ACHN (cell line): ENCODE data around the gene GRM8.
"Not testable (repeated sequence)": the region's sequence is repeated elsewhere in the genome, so short reads cannot be mapped to it uniquely, and the experiment has no call there.

Experiments
- DNase-seq: peaks from one replicate; pipeline ENCODE4 v3.0.0-alpha.2; 2015
- in situ Hi-C: cut with HindIII; loops from 2 replicates; pipeline ENCODE4 v1.10.0; 2017; ENCODE audit warnings: low sequenced_read_pairs, low pct_ligation_motif_present, low pct_unique_long_range_greater_than_20kb

Gene GRM8

DNA sequence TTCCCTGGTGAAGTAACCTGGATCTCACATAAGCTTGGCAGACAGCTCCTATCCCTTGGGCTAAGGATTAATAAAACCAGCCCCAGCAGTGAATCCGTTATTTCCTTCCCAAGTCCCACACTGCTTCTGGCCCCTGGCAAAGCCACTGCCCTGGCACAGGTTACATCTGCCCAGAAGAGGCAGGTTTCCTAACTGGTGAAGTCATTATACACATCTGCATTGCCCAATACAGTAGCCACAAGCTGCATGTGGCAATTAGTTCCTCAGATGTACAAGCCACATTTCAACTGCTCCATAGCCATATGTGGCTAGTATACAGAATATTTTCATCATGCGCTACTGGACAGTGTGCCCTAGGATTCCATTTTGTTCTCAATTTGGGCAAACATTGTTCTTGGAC lies 273.0 kb downstream of the GRM8 start:
- in situ Hi-C loops, result no loop called here

DNA sequence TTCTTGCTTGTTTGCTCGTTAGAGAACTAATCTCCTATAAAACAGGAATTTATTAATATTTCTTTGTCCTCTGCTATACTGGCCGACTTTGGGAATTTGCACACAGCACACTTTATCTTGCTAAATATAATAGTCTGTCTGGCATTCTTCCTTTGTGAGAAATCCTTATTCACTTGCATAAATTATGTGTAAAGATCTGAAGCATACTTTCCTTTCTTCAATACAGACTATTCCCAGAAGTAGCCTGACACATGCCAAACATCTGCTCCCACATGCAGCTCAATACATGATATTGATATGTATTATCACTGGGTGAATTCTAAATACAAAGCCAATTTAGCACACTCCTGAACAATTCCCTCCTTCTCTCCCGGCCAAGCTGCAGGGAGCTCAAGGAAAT lies 273.9 kb downstream of the GRM8 start:
- in situ Hi-C loops, result no loop called here
- no peak for DNase-seq

More for the DNA sequence above, 273.0 kb downstream of the GRM8 start:
- no peak for DNase-seq

DNA sequence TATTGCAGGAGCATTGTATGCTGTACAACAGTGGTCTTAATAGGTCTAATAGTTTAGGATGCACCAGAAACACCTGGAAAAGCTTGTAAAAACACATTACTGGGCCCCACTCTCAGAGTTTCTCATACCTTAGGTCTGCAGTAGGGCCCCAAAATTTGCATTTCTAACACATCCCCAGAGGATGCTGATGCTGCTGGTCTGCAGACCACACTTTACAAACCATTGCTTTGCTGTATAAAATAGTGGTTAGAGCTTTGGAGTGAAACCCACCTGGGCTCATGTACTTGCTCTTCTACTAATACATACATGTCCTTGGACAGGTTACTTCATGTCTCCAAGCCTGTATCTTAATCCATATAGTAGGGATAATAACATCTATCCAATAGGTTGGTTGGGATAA lies 279.7 kb downstream of the GRM8 start:
- in situ Hi-C loops, result no loop called here
- no peak for DNase-seq

DNA sequence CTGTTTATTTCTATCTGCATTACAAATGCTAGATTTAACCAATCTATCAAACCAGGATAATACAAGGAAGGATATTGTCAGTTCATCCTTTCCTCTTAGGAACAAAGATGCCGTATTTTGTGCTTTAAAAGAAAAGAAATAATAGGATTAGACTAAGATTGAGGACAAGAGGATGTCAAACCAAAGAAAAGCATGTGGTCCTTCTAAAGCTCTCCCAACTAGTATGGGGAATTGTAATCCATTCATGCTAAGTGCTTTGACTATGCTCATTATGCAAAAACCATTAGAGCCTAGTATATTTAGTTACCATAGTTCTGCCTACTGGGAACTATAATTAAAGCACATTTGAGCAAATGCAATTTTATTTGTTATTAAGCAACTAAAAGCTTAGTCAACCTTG lies 280.2 kb downstream of the GRM8 start:
- no peak for DNase-seq
- in situ Hi-C loops, result no loop called here

DNA sequence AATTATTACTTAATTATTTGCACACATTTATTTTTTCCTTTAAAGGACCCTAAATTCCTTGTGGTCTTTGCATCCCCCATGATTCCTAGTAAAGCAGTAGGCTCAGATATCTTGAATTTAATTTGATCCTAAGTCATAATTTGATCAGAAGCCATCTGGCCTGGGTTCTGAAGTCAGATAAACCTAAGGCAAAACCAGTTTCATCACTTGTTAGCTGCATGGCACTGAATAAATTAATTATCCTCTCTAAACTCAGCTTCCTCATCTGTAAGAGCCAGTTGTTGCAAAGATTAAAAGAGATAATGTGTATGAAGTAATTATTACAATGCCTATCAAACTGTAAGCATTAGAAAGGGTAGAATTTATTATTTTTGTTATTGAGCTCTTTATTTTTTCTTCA lies 293.1 kb downstream of the GRM8 start:
- no peak for DNase-seq
- in situ Hi-C loops, result no loop called here

DNA sequence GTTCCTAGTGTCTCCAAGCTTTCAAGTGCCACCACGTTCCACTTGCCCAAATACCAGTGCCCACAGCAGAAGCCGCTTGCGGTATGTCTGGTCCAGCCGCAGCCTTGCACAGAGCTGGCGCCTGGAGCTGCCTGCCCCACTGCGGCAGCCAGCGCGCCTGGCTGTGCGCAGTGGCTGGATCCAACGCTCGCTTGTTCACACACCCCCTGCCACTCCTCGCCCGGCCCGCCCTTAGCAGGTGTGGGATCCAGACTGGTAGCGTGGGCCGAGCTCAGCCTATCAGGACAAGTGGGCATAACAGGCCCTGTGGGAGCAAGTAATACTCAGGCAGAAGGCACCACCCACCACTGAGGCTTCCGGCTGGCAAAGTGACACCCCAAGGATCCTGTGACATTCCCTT lies 294.4 kb downstream of the GRM8 start:
- in situ Hi-C loops, result no loop called here
- no peak for DNase-seq

DNA sequence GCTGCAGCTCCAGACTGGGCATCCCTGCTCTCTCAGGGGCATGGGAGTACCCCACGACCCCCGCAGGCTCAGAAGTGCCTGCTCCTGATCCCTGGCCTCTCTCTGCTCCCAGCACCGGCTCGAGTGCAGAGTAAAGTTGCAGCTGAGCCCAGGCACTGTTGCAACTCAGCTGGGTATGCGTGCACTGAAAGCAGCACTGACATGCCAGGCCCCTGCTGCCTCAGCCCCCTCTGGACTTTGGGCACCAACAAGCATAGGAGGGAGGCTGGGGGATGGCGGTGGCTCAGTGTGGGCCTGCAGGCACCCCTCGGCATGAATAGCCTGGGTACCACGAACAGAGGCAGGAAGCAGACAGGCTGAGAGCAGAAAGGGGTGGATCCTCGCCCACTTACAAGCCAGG lies 295.3 kb downstream of the GRM8 start:
- no peak for DNase-seq
- in situ Hi-C loops, result no loop called here

DNA sequence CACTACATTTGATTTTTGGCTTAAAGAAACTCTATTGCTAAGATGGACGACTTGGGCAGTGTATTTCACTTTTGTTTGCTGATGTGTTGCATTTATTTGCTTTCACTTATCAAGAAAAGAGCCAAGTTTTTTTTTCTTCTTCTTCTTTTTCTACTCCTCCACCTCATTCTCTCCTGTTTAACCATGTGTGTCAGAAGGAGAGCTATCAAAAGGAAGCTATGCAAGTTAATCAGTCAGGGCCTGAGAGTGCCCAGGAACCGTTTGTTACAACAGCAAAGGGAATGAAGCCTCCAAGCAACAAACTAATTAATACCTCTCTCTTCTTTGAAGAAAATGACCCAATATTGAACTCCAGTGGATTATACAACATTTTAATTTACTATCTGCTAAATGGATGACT lies 299.3 kb downstream of the GRM8 start:
- in situ Hi-C loops, result no loop called here
- DNase-seq, result no peak

DNA sequence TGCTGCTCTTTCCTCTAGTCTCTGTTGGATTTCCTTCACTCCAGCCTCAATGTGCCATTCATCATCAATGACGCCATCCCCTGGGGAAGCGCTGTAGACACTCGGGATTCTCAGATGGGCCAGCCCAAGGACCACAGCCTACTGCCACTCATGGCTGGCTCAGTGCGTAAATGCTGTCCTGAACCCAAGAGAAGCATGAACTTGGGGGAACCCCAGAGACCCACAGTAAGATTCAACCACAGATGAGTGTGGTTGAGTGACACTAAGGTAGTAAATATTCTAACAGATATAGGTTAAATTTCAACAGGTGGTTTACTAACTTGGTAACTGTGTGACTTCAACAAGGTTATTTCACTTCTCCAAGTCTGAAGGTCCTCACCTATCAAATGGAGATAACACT lies 304.1 kb downstream of the GRM8 start:
- in situ Hi-C loops, result no loop called here
- no peak for DNase-seq

DNA sequence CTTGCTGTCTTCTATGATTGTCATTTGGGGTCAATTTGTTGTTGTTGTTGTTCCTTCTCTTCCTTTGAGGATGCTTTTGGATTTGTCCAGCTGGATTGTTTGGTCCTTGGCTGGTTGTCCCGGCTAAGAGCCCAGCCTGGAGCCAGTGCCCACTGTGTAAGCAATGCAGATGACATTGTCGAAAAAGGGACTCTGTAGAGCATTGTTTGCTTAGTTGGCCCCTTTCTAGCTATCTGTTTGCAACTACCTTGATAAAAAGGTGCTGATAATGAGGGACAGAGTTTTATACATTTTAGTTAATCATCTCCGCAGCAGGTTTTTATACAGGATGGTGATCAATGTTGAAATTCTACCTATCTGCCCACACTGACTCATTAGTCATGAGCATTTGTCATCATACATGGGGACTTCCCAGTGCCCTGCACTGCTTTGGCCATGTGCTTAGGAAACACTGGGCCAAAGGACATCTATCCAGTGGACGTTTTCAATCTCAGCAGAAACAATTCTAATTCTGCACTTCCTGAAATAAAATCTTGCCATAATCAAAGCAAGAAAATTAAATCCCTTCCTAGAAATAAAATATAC lies 311.9 kb downstream of the GRM8 start:
- in situ Hi-C loops, result no loop called here
- no peak for DNase-seq

DNA sequence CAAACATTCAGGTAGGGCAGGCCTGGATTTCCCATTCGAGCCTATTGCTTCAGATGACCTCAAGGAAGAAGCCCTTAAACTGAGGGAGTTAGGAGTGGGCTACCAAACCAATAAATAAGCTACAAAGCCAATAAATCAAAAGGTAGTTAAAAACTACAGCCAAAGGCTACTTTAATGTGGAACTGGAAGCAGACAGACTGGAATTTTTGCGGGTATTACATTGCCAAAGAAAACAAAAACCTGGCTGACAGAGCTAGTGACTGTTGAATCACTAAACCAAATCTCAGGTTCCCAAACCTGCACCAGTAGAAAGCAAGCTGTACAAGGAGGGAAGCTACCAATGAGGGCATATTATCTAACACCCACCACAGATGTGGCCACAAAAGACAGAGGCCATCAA lies 315.6 kb downstream of the GRM8 start:
- in situ Hi-C loops, result no loop called here
- DNase-seq, result no peak

DNA sequence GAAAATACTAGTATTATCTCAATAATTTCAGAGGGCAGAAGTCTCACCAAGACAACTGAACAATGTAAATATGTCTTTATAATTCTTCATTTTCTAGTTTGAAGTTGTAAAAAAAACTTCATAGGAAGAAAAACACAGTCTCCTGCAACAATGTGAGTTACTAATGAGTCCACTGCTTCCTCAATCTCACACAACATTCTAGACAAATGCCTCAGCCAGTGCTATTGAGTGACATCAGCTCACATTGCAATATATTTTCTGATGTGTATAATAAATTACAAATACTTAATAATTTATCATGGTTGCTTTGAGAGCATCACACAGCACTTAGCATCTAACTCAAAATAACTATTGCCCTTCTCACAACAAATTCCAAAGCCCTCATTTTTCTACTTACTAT lies 321.2 kb downstream of the GRM8 start:
- in situ Hi-C loops, result no loop called here
- DNase-seq, result no peak

DNA sequence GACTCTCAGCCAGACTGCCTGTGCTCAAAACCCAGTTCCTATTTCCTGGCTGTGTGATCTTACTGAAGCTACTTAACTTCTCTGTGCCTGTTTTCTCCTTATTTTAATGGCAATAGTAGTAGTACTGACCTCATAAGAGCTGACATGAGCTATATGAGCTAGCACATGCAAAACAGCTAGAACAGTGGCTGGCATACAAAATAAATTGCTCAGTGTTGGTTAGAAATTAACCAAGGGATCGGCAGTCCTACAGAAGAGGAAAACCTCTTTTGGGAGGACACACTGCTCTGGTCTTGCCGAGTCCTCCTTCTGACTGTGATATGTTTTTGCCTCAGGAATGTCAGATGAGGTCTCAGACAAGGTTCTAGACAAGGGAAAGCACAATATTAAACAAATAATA lies 322.6 kb downstream of the GRM8 start:
- in situ Hi-C loops, result no loop called here
- DNase-seq, result no peak

DNA sequence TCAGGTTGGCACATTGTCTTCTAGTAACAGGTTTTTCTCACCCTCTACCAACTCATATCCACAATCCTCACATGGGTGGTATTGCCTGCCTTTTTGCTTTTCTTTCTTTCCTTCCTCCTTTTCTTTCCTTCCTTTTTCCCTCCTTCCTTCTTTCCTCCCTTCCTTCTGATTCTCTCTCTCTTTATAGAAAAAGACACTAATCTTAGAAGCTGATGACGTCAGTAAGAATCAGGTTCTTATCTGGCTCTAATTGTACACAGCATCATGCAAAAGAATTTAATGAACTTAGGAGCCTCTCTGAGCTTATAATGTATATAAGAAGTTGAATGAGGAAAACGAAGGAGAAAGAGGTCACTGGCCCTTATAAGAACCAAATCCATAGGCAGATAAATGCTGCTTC lies 328.3 kb downstream of the GRM8 start:
- in situ Hi-C loops, result no loop called here
- DNase-seq, result no peak

DNA sequence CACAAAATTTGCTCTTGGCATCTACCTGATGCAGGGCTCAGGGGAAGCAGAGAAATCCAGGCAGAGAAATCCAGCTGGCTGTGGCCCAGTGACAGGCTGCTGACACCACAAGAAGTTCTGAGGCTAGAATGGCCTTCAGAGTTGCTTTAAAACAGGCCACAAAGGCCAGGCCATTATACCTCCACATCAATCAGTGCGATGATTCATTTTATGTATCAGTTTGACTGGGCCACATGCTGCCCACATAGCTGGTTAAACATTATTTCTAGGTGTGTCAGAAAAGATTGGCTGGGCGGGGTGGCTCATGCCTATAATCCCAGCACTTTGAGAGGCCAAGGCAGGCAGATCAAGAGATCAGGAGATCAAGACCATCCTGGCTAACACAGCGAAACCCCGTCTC lies 341.1 kb downstream of the GRM8 start:
- in situ Hi-C loops, DNase-seq: not testable (repeated sequence)

DNA sequence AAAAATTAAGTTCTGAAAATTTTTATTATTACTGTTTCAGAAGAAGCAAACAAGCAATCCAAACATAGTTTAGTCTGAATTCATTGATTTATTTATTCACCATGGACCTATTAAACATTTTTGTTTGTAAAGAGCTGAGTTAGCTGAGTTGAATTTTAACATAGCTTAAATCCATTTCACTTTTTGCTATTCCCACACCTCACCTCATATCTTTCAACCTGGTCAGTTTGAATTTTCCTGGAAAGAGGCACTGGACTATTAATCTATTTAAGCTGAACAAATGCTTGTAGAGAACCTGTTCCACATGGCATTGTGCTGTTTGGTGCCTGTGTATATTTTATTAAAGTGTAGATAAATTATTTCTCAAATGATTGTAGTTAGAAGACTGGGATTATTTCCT lies 344.2 kb downstream of the GRM8 start:
- in situ Hi-C loops, DNase-seq: not testable (repeated sequence)

DNA sequence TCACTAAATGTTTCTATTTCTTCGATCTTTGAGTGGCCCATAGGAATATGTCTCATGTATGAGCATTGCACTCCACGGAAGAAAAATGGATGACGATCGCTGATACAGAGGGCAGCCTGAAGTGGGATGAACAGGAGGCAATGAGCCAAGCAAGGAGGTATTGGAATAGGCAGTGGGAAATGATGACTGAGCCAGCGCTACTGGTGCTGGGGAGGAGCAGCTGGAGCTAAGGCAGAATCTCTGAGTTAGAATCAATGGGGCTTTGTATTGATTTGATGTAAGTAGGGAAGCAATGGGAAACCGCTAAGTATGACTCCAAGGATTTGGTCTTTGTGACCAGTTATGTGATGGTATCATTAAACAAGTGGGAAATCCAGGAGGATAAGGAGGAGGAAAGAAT lies 345.1 kb downstream of the GRM8 start:
- in situ Hi-C loops, DNase-seq: not testable (repeated sequence)

DNA sequence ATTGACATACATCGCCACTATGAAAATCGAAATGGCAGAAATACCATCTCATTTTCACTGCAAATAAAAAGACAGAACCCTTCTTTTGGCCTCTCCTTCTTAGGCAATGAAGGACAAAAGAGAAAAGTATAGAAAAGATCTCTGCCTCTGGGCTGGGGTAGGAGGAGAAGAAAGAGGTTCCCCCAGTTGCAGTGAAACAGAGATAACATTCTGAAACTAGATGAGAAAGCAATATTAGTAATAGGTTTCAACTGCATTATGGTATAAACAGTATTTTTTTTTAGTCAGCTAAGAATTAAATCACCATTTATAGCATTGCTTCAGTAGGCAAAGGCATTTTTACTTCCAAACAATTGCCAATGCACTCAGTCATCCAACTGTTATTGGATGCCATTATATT lies 347.5 kb downstream of the GRM8 start:
- in situ Hi-C loops, DNase-seq: not testable (repeated sequence)

DNA sequence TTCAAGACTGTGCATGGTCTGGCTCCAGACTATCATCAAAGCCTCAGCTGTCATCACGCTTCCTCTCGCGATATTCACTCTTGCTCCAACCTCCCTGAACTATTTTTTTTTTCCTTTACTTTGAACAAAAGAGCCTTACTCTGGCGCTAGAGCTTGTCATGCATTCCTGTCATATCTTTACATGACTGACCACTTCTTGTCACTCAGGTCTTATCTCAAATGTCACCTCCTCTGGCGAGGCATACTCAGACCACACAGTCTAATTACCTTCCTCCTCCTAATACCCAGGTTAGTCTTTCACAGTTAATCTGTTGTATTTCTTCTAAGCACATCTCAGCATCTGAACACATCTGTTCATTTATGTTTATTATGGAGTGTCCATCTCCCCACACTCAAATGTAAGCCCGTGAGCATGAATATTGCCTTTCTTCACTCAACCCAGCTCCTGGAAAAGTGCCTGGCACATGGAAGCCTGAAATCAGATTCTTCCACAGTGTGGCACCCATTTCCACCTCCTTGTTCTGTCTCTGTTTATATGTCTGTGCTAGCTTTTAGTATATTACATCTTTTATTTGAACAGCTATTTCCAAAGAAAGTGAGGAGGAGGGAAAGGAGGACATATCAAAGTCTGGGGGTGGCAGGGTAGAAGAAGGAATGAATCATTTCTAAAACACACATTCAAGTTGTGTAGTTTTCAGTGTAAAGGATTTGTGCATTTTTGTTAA lies 351.5 kb downstream of the GRM8 start:
- in situ Hi-C loops, DNase-seq: not testable (repeated sequence)

DNA sequence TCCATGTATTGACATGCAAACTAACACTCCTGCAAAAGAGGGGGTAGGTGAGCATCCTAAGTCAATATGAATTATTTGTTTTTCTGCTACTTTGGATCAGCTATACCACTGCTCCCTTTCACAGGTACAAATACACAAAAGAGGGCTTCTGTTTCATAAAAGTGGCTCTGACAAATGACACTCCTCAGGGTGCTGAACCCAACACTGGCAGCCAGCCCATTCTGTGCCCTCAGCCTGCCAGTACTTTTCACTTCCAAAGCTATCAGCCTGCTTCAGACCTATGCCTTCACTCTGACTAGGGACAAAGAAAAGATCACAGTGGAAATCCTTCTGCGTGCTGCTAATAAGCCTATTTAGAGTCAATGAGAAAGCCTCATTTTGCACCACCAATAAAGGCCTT lies 364.8 kb downstream of the GRM8 start:
- in situ Hi-C loops, DNase-seq: not testable (repeated sequence)
